Subcutaneous abdominal adipose tissue (tissue), 5 donors: ENCODE data around the gene EPB41.

Experiments used
- H3K27ac ChIP-seq: one replicate; pipeline ENCODE4 v1.7.0; 2013; ENCODE audit warnings: low read depth, mild to moderate bottlenecking, inconsistent platforms, low read length, moderate library complexity
- H3K27me3 ChIP-seq, 5 donors: one replicate each; pipeline ENCODE4 v1.7.0; 2013; ENCODE audit warnings: low read length in 5 of 5, inconsistent platforms in 1 of 5; ENCODE audit not compliant: control insufficient read depth in 5 of 5, insufficient read depth in 4 of 5
- H3K36me3 ChIP-seq, 5 donors: one replicate each; pipeline ENCODE4 v1.7.0; 2013; ENCODE audit warnings: low read length in 5 of 5; ENCODE audit not compliant: control insufficient read depth in 5 of 5, insufficient read depth in 5 of 5
- H3K4me1 ChIP-seq, 5 donors: one replicate each; pipeline ENCODE4 v1.7.0; 2013; ENCODE audit warnings: low read length in 5 of 5, mild to moderate bottlenecking in 3 of 5, moderate library complexity in 1 of 5; ENCODE audit not compliant: control insufficient read depth in 5 of 5, insufficient read depth in 5 of 5
- H3K4me3 ChIP-seq, 5 donors: one replicate each; pipeline ENCODE4 v1.7.0; 2013; ENCODE audit warnings: low read length in 5 of 5, low read depth in 1 of 5
- H3K9ac ChIP-seq, 5 donors: one replicate each; pipeline ENCODE4 v1.7.0; 2013; ENCODE audit warnings: low read length in 5 of 5, mild to moderate bottlenecking in 4 of 5, moderate library complexity in 3 of 5
- H3K9me3 ChIP-seq, 5 donors: one replicate each; pipeline ENCODE4 v1.7.0; 2013; ENCODE audit warnings: low read length in 5 of 5; ENCODE audit not compliant: control insufficient read depth in 5 of 5
- donor health status: healthy.
- donor health status: healthy.
- donor health status: healthy.
- donor health status: healthy.
- donor health status: healthy.

Gene EPB41

DNA sequence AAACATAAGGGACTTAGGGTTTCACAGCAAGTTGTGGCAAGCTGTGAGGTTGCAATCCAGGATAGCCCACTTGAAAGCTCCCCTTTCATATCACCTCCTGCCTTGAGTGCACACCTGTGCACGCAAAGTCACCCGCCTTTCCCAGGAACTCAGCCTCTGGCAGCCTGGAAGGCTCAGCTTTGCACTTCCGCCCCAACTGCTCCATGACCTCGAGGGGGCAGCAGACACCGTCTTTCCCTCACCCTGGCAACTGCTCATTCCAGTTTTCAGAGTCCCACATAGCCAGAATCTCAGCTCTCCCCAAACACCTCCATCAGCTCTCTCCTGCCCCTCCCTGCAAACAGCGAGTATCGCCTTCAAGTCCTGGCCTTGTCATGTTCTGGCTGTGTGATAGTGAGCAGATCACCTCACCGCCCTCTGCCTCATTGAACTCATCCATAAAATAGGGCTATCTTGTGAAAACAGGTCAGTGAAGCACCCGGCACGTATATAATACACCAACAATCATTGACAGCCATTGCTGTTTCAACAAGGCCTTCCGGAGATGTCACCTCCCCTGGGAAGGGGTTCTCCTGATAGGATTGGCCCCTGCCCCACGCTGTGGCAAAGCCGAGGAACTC, 32.2 kb upstream of the EPB41 start:
- Histone ChIP-seq H3K9me3 (no peaks in the 10 kb centered on the region), H3K4me3 (peak overlapping the region in 1 of 5 donors; percentile 22), H3K27ac (no peak overlapping the region), H3K27me3 (peaks cover 0 to 3% (median 0%) of the 10 kb centered on the region in 5 donors), H3K9ac (no peak overlapping the region), H3K4me1 (peaks cover 4 to 33% (median 19%) of the 10 kb centered on the region in 5 donors), H3K36me3 (no peaks in the 10 kb centered on the region)

DNA sequence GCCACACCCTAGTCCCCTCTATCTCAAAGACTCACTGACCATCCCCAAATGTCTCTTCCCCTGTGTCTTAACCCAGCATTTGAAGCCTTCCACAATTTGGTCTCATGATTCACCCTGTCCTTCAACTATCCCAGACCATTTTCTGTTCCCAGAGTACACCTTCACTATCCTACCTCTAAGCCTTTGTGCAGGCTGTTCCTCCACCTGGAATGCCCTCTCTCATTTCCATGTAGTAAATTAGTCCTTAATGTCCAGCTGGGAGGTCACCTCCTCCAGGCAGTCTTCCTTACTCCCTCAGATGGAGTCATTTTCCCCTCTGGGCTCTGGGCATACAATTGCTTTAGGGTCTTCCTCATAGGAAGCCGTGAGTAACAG, 31.1 kb upstream of the EPB41 start:
- Histone ChIP-seq H3K27me3 (peaks cover 0 to 3% (median 0%) of the 10 kb centered on the region in 5 donors), H3K27ac (no peak overlapping the region), H3K4me3 (no peak overlapping the region)

DNA sequence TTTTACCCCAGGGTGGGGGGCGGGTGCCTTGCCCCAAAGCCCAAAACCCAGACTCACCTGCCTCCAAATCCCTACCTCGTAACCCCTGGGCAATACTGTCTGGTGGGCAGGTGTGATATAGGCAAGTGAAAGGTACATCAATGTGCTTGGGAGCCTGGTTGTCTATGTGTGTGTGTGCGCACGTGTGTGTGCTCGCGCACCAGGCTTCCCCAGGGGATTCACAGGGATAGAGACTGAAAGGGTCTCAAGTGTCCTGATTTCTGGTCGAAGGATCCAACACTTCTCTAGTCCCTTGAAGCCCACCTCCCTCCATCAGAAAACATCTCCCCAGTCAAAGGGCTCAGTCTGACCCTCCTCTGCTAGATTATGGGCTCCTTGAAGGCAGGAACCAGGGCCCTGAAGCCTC, 28.9 kb upstream of the EPB41 start:
- no peaks in the 10 kb centered on the region for H3K9me3 ChIP-seq
- H3K4me1 ChIP-seq, result peaks cover 6 to 51% (median 34%) of the 10 kb centered on the region in 5 donors
- no peaks in the 10 kb centered on the region for H3K36me3 ChIP-seq
- H3K9ac ChIP-seq, result peak overlapping the region in 1 of 5 donors; percentile 11
- H3K27ac ChIP-seq, result peak overlapping the region; percentile 91
- no peaks in the 10 kb centered on the region for H3K27me3 ChIP-seq
- H3K4me3 ChIP-seq, result no peak overlapping the region

More for the DNA sequence above, 31.1 kb upstream of the EPB41 start:
- H3K4me1 ChIP-seq, result peaks cover 5 to 42% (median 25%) of the 10 kb centered on the region in 5 donors
- no peaks in the 10 kb centered on the region for H3K36me3 ChIP-seq
- H3K9ac ChIP-seq, result no peak overlapping the region
- H3K9me3 ChIP-seq, result no peaks in the 10 kb centered on the region

DNA sequence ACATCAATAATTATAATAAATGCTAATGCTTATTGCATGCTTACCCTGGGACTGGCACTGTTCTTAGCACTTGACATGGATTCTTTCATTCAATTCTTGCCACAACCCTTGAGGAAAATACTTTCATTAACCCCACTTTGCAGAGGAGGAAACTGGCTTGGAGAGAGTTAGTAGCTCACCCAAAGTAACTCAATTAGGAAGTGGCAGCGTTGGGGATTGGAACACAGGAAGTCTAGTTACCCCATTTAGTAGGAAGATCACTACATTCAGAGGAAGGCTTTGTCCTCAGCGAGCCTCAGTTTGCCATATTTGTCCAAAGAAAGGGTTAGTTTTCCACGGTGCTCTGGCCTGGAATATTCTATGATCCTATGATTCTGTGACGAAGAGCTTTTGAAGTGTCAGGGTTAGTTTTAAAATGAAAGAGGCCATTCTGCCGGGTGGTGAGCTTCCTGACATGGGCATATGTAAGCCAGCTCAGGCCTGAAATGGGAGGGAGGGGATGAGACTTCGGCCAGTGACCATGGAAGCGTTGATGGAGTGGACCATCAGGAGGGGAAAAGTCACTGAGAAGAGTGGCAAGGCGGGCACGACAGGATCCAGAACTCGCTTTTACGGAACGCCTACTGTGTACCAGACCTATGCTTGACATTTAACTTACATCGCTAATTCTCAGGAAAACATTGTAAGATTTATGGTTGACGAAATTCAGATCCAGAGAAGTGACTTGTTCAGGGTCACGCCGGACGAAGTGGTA, 28.2 kb upstream of the EPB41 start:
- no peaks in the 10 kb centered on the region for H3K27me3 ChIP-seq

DNA sequence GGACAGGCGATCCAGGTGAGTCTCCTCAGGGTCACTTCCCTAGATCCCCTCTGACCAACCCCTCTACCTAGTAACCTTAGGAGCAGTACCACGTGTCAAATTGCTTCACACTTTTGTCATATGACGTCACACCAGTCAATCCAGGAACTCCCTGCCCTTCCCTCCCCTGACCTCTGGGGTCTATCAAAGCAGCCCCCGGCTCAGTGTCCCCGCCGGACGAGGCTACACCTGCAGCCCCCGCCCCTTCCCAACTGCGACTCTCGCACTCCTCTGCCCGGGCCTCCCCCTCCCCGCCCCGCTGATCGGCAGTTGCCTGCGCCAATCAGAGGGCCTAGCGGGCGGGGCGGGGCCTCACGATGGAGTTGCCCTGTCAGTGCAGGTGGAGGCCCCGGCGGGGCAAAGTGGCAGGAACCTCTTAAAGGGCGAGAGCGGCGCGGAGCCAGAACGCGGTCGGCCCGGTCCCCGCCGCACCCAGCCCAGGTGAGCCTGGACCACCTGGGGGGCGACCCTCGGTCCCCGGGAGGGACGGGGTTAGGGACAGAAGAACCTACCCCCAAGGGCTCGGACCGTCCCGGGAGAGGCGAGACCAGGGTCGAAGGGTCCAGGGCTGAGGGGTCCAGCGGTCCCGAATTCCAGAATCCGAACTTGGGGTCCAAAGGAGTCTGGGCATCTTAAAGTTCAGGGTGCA, 27.5 kb upstream of the EPB41 start:
- Histone ChIP-seq H3K36me3 (no peaks in the 10 kb centered on the region), H3K4me3 (peak overlapping the region; percentile 70 to 93 (median 82)), H3K27ac (peak overlapping the region; percentile 91), H3K9ac (peak overlapping the region; percentile 38 to 94 (median 93)), H3K4me1 (peaks cover 6 to 58% (median 34%) of the 10 kb centered on the region in 5 donors), H3K9me3 (no peaks in the 10 kb centered on the region), H3K27me3 (no peaks in the 10 kb centered on the region)

More for the DNA sequence above, 28.2 kb upstream of the EPB41 start:
- peak overlapping the region; percentile 70 to 93 (median 82) for H3K4me3 ChIP-seq
- peak overlapping the region in 4 of 5 donors; percentile 38 to 94 (median 92) for H3K9ac ChIP-seq
- H3K36me3 ChIP-seq, result no peaks in the 10 kb centered on the region
- H3K9me3 ChIP-seq, result no peaks in the 10 kb centered on the region
- peak overlapping the region; percentile 91 for H3K27ac ChIP-seq
- peaks cover 6 to 57% (median 34%) of the 10 kb centered on the region in 5 donors for H3K4me1 ChIP-seq

DNA sequence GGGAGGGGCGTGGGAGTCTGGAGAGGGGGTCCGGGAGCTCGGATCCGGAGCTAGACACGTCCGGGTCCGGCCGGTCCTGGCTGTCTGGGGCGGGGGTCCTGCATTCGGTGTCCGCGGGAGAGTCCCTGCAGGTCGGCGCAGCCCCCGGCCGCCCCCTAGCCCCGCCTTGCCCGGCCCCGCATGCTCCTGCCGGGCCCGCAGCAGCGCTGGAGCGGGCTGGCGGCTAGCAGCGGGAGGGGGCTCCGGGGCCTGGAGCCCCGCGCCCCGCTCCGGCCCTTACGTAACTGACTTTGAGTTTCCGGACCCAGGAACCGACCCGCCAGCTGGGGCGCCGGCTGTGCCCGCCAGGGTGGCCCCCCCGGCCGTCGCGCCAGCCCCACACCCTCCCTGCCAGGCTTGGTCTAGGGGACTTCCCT, 26.9 kb upstream of the EPB41 start:
- Histone ChIP-seq H3K4me1 (peaks cover 6 to 52% (median 34%) of the 10 kb centered on the region in 5 donors), H3K9me3 (no peaks in the 10 kb centered on the region), H3K9ac (peak overlapping the region; percentile 77 to 94 (median 93)), H3K27ac (peak overlapping the region; percentile 91), H3K4me3 (peak overlapping the region; percentile 78 to 93 (median 86)), H3K36me3 (no peaks in the 10 kb centered on the region), H3K27me3 (no peaks in the 10 kb centered on the region)

DNA sequence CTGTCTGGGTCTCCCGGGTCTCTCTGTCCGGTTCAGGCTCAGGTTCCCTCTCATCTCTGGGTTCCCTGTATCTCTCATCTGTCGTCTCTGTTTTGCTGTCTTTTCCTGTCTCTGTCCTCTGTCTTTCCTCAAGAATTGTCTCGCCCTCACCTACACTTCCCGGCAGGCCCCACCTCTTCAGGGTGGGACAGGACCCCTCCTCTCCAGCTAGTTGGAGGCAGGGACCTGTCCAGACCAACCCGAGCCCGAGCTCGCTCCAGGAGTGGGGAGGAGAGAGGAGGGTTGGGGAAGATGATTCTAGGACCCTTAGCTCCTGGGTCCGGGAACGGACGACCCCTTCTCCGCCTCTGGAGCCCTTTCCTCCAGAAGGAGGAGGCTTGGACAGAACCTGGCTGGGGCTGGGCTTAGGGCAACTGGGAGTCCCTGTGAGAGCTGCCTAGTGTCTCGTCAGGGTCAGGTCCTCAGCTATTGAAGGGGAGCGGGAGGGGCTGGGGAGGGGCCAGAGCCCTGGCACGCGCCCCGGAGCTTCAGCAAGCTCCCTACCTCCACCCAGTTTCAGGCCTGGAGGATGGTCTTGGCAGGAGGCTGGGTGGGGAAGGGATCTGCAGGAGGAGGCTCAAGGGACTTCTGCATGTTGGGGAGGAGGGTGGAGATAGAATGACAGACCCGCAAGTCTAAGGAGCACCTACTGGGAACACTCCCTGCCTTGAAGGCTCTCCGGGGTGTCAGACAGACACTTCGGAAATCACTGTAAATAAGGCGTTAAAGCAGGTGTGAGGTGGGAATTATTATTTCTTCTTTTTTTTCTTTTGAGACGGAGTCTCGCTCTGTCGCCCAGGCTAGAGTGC, 26.3 kb upstream of the EPB41 start:
- Histone ChIP-seq H3K4me1 (peaks cover 6 to 52% (median 34%) of the 10 kb centered on the region in 5 donors), H3K27ac (peak overlapping the region; percentile 91), H3K4me3 (peak overlapping the region; percentile 78 to 93 (median 86)), H3K27me3 (no peaks in the 10 kb centered on the region), H3K36me3 (no peaks in the 10 kb centered on the region), H3K9ac (peak overlapping the region; percentile 77 to 94 (median 93)), H3K9me3 (no peaks in the 10 kb centered on the region)

DNA sequence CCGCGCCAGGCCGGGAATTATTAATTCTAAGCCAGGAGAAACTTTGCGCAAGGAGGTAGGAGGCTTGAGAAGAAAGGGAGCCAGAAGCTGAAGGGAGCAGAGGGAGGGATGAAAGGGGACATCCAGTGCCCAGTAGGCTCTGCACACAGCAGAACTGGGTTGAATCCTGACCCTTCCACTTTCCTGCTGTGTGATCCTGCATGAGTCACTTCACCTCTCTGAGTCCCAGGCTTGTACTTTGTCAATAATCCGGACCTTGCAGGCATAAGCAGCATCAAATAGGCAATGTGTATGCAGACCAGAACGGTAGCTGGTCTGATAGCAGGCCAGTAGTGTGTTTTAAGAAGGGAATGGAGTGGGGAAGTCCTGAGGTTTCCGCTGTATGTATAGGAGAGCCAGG, 25.5 kb upstream of the EPB41 start:
- H3K9ac ChIP-seq, result no peak overlapping the region
- peaks cover 6 to 56% (median 34%) of the 10 kb centered on the region in 5 donors for H3K4me1 ChIP-seq
- H3K27me3 ChIP-seq, result no peaks in the 10 kb centered on the region
- H3K9me3 ChIP-seq, result no peaks in the 10 kb centered on the region
- H3K36me3 ChIP-seq, result no peaks in the 10 kb centered on the region
- H3K27ac ChIP-seq, result no peak overlapping the region
- no peak overlapping the region for H3K4me3 ChIP-seq

DNA sequence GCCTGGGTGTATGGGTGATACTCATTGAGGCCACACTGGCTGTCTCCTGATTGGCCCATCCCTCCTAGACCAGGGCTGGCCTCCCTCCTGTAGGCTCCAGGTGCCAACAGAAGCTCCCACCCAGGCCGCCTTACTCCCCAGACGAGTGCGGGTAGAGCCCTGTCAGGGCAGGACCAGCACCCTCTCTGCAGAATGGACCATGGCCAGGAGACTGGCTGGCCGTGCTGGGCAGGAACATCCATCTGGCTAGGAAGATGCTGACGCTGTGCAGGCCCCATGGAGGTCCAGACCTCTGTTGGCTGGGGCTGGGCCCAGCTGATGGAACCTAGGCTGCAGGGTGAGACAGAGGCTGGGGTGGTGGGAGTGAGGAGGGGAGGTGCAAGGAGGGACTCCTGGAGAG, 25.0 kb upstream of the EPB41 start:
- no peak overlapping the region for H3K4me3 ChIP-seq
- no peaks in the 10 kb centered on the region for H3K9me3 ChIP-seq
- no peaks in the 10 kb centered on the region for H3K36me3 ChIP-seq
- peaks cover 6 to 55% (median 33%) of the 10 kb centered on the region in 5 donors for H3K4me1 ChIP-seq
- no peak overlapping the region for H3K9ac ChIP-seq
- H3K27me3 ChIP-seq, result no peaks in the 10 kb centered on the region
- H3K27ac ChIP-seq, result no peak overlapping the region
